Natural killer cell treated with Interleukin-12 subunit alpha and Interleukin-12 subunit beta and Interleukin-15 and Interleukin-18, amount 100 ng/mL, for 72 hours (primary cell): ENCODE data around the gene SFRP5. TPM values are rescaled to one million over a fixed set of nuclear protein-coding genes. Genes with fewer than 3 reads are reported as not detected.

Source experiments
- ATAC-seq, 2 donors: fragments of 150-1000 bp; cut with Tn5 transposase in 1 of 2; sonication (Bioruptor Pico), chemical (Tn5 transposase) in 1 of 2; 2 replicates each; pipeline ENCODE4 v1.10.0; 2021
- DNase-seq: peaks from one replicate; pipeline ENCODE4 v3.0.0; 2022; ENCODE audit warnings: low spot score
- H3K27ac Mint-ChIP-seq, 2 donors: 1 replicate in 1 of 2; 2 replicates in 1 of 2; pipeline ENCODE4 v1.8.0; 2022; ENCODE audit warnings: mixed read lengths in 2 of 2, mild to moderate bottlenecking in 1 of 2, moderate library complexity in 1 of 2
- H3K27me3 Mint-ChIP-seq, 2 donors: 1 replicate in 1 of 2; 2 replicates in 1 of 2; pipeline ENCODE4 v1.8.0; 2022; ENCODE audit warnings: mixed read lengths in 2 of 2
- H3K36me3 Mint-ChIP-seq: one replicate; pipeline ENCODE4 v1.8.0; 2022; ENCODE audit warnings: mixed read lengths
- H3K4me1 Mint-ChIP-seq, 2 donors: 1 replicate in 1 of 2; 2 replicates in 1 of 2; pipeline ENCODE4 v1.8.0; 2022; ENCODE audit warnings: low read depth in 2 of 2, mixed read lengths in 2 of 2, mild to moderate bottlenecking in 1 of 2
- H3K4me3 Mint-ChIP-seq: one replicate; pipeline ENCODE4 v1.8.0; 2022; ENCODE audit warnings: mixed read lengths
- H3K9me3 Mint-ChIP-seq: 2 replicates; pipeline ENCODE4 v1.8.0; 2022; ENCODE audit warnings: mixed read lengths
- total RNA-seq, 2 donors: library from RNA; stranded (reverse); gene quantifications; one replicate each; pipeline ENCODE4 v1.2.3, GENCODE V29; 2022

Gene SFRP5
- total RNA-seq, 2 donors from 2014 or later: not detected

DNA sequence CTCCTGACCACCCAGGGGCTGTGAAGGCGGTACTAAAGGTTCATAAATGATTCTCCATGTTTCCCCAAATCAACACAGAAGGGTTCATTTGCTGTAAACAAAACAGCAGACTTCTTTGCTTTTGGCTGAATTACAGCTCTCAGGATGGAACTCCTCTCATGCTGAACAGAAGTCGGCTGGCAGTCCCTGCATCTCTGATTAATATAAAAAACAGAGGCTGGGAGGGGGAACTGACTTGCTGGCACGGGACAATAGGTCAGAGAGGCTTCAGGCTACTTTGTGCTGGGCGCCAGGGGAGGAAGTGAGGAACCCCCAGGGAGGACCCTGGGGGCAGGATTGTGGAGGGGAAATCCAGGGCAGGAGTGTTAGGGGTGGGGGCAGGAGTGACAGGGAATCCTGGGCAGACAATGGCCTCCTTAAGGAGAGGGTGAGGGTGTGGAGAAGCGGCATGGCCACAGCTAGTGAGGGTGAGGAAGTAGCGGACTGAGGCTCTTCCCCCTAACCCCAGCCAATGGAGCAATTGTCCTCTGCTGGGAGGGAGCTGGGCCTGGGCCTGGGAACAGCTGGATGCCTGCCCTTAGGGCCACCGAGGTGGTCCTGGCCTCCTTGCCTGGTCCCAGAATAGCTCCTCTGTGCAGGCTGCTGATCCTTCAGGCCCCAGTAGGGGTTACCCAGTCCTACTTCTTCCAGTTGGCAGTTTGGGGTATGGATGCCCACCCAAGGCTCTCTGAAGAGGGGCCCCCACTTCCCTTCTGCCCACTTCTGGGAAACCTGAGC lies 9.2 kb upstream of the SFRP5 start:
- no peak for DNase-seq
- Mint-ChIP-seq H3K27ac (peak overlapping the region in 1 of 2 donors; percentile 31), H3K4me3 (no peak overlapping the region), H3K9me3 (no peaks in the 10 kb centered on the region), H3K27me3 (peaks cover 0 to 2% of the 10 kb centered on the region in 2 donors), H3K4me1 (peaks cover 0 to 5% of the 10 kb centered on the region in 2 donors), H3K36me3 (no peaks in the 10 kb centered on the region)
- ATAC-seq: peak; percentile 30 to 31

DNA sequence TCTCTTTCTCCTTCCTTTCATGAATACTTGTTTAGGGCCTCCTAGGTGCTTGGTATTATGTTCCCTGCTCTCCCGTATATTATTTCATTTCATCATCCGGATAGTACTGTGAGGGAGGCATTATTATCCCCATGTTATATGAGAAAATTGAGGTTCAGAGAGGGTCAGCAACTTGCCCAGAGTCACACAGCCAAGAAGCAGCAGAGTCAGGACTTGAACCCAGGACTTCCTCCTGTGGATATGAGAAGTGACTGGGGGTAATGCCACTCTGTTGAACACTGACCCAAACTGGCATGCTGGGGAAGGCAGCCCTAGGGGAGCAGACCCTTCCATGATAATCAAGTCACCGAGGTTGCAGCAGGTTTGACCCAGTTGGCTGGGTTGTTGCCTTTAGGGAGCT lies 8.2 kb upstream of the SFRP5 start:
- DNase-seq (no peak), ATAC-seq (no peak)
- H3K4me1 Mint-ChIP-seq: peaks cover 0 to 5% of the 10 kb centered on the region in 2 donors
- H3K9me3 Mint-ChIP-seq: no peaks in the 10 kb centered on the region
- H3K36me3 Mint-ChIP-seq: no peaks in the 10 kb centered on the region
- peak overlapping the region in 1 of 2 donors; percentile 31 for H3K27ac Mint-ChIP-seq
- H3K4me3 Mint-ChIP-seq: no peak overlapping the region
- H3K27me3 Mint-ChIP-seq: peaks cover 0 to 2% of the 10 kb centered on the region in 2 donors

DNA sequence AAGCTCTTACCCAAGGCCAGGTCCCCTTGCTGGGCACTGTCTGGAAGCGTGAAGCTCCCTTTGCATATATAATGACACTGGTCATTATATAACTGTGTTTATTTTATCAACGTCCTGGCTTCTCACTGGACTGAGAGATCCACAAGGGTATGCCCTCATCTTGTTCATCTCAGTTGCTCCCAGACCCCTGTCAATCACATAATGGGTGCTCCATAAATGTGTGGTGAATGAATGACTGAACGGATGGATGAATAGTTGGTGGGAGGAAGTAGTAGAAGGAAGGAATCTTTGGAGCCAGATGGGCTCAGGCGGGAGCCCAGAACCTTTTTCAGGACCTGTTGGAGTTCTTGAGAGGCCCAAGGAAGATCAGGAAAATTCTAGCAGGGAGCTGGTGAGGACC lies 7.7 kb upstream of the SFRP5 start:
- DNase-seq (no peak), ATAC-seq (no peak)
- peaks cover 0 to 5% of the 10 kb centered on the region in 2 donors for H3K4me1 Mint-ChIP-seq
- no peak overlapping the region for H3K27ac Mint-ChIP-seq
- H3K4me3 Mint-ChIP-seq: no peak overlapping the region
- peaks cover 0 to 2% of the 10 kb centered on the region in 2 donors for H3K27me3 Mint-ChIP-seq
- H3K9me3 Mint-ChIP-seq: no peaks in the 10 kb centered on the region
- H3K36me3 Mint-ChIP-seq: no peaks in the 10 kb centered on the region

DNA sequence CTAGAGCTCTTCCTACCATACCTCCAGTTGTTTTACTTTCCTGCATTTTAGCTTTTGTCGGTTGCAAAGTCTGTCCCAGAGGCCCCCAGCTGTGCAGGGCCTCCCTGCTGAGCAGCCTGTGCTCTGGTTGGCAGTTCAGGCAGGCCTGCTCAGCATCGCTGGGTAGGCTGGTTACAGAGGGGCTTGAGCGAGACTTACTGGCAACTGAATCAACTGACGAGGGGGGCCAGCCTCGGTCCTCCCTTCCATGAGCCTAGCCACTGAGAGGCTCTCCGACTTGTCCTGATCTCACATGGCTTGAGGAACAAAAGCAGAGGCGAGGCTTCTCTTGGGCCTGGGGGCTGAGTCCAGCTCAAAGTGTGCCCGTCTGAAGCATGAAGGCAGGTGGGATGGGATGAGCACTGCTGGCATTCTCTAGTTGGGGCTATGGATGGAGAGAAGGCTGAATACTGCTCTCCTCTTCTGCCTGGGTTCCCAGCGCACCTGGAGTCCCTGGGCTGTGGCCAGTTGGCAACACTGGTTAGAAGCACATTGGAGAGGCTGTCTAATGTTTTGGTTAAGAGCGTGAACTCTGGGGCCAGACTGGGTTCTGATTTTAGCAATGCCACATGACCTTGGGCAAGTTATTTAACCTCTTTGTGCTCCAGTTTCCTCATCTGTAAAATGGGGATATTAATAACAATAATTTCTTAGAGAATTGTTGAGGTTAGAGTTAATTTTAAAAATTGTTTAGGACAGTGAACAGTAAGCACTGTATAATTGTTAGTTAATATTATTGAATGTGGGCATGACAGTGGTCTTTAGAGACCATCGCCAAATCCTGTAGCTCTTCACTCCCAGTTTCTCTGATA lies 6.9 kb upstream of the SFRP5 start:
- Mint-ChIP-seq H3K36me3 (no peaks in the 10 kb centered on the region), H3K27me3 (peaks cover 0 to 4% of the 10 kb centered on the region in 2 donors), H3K4me3 (no peak overlapping the region), H3K27ac (no peak overlapping the region), H3K9me3 (no peaks in the 10 kb centered on the region), H3K4me1 (peaks cover 0 to 5% of the 10 kb centered on the region in 2 donors)
- DNase-seq (peak; percentile 59), ATAC-seq (peak in 1 of 2 donors; percentile 17)

DNA sequence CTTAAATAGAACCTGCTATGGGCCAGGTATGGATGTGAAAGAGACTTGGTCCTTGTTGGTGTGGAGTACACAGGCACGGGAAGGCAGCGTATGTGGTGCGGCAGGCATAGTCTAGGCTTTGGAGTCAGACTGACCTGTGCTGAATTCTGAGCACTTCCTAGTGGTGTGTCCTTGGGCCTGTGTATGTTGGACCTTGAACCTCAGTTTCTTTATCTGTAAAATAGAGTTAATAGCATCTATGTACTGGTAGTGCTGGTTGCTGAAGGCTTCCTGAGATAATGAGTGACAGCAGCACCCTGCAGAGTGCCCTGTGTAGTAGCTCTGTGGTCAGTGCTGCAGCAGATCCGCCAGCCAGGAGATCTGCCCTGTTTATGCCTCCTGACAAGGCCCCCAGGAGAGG lies 5.3 kb upstream of the SFRP5 start:
- Mint-ChIP-seq H3K27me3 (peaks cover 6 to 7% of the 10 kb centered on the region in 2 donors), H3K4me3 (no peak overlapping the region), H3K27ac (no peak overlapping the region), H3K36me3 (no peaks in the 10 kb centered on the region), H3K9me3 (no peaks in the 10 kb centered on the region), H3K4me1 (peaks cover 3 to 6% of the 10 kb centered on the region in 2 donors)
- DNase-seq (peak; percentile 28), ATAC-seq (no peak)

DNA sequence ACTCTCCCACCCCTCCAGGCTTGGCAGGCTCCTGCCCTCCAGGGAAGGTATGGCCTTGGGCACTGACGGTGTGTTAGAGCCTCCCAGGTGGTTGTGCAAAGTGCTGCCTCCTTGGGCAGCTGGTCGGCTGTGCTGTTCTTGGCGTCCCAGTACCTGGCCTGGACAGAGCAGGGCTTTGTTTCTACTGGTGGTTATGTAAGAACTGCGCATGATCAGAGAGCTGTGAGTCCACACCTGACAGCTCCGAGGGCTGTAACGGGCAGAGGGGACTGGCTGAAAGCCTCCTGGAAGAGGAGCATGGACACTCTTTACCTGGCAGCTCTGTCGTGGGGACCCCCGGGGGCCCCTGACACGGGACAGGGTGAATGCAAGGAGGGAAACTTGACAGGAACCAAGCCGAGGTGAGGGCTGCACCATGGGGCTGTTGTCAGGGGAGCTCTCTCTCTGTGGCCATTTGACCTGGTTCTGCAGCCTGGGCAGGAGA lies 3.1 kb upstream of the SFRP5 start:
- Mint-ChIP-seq H3K36me3 (no peaks in the 10 kb centered on the region), H3K9me3 (no peaks in the 10 kb centered on the region), H3K27ac (no peak overlapping the region), H3K4me3 (no peak overlapping the region), H3K27me3 (peaks cover 20 to 24% of the 10 kb centered on the region in 2 donors), H3K4me1 (peaks cover 5 to 10% of the 10 kb centered on the region in 2 donors)
- DNase-seq (no peak), ATAC-seq (no peak)

DNA sequence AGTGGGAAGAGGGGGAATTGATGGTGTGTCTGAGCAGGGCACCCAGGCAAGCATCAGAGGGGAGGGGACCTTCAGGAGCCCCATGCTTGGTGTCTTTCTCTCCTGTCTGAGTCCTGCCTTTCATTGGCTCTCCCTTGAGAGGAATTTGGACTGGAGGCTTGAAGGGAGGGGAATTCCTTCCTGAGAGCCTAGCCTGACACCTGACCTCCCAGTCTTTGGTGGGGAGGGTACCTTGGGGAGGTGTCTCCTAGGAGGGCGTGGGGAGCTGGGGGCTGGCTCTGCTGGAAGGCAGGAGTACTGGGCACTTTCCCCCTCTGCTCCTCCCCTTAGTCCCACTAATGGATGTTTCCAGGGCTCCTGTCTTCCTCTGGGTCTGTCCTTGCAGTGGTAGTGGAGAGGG lies 1.3 kb upstream of the SFRP5 start:
- Mint-ChIP-seq H3K27ac (no peak overlapping the region), H3K36me3 (no peaks in the 10 kb centered on the region), H3K27me3 (peaks cover 20 to 32% of the 10 kb centered on the region in 2 donors), H3K9me3 (no peaks in the 10 kb centered on the region), H3K4me3 (no peak overlapping the region), H3K4me1 (peaks cover 5 to 10% of the 10 kb centered on the region in 2 donors)
- DNase-seq (no peak), ATAC-seq (no peak)

DNA sequence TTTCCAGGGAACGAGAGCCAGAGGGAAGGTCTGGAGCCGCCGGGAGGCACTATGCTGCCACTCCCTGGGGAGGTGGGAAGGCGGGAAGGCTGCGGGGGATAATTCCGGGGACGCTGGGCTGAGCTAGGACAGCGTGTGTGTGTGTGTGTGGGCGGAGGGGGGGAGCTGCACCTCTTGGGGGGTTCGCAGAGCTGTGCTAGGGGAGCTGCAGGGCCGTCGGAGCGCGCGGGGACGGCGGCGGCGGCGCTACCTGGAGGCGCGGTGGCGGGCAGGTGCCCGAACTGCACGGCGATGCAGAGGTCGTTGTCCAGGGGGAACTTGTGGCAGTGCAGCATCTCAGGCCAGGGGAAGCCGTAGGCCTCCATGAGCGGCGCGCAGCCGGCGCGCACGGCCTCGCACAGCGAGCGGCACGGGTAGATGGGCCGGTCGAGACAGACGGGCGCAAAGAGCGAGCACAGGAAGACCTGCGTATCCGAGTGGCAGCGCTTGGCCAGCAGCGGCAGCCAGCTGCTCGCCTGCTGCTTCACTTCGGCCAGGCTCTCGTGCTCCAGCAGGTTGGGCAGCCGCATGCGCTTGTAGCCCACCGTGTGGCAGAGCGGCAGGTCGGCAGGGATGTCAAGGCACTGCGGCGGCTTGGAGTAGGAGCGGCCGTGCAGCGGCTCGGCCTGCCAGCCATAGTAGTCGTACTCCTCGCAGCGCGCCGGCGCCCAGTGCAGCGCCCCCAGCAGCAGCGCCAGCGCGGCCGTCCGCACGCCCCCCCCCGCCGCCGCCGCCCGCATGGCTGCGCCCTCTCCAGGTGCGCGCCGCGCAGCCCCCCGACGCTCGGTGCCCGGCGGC lies 526 bp downstream of the SFRP5 start:
- peaks cover 20 to 32% of the 10 kb centered on the region in 2 donors for H3K27me3 Mint-ChIP-seq
- no peak for DNase-seq
- peaks cover 5 to 10% of the 10 kb centered on the region in 2 donors for H3K4me1 Mint-ChIP-seq
- peak; percentile 5 to 37 for ATAC-seq
- H3K9me3 Mint-ChIP-seq: no peaks in the 10 kb centered on the region
- no peak overlapping the region for H3K27ac Mint-ChIP-seq
- H3K36me3 Mint-ChIP-seq: no peaks in the 10 kb centered on the region
- H3K4me3 Mint-ChIP-seq: no peak overlapping the region

DNA sequence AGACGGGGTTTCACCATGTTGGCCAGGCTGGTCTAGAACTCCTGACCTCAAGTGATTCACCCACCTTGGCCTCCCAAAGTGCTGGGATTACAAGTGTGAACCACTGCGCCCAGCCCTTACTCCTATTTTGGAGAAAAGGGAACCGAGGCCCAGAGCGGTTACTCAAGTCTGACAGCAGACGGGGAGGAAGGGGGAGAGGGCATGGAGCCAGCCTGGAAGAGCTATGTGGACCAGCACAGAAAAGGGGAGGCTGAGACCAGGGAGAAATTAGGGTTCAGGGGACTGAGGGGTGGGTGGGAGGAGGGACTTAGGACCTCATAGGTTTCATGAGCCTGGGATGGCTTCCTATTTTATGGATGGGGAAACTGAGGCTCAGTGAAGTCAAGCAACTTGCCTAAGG lies 1.5 kb downstream of the SFRP5 start:
- no peaks in the 10 kb centered on the region for H3K36me3 Mint-ChIP-seq
- H3K9me3 Mint-ChIP-seq: no peaks in the 10 kb centered on the region
- ATAC-seq: no peak
- no peak for DNase-seq
- H3K27me3 Mint-ChIP-seq: peaks cover 20 to 32% of the 10 kb centered on the region in 2 donors
- H3K4me1 Mint-ChIP-seq: peaks cover 5 to 10% of the 10 kb centered on the region in 2 donors
- no peak overlapping the region for H3K27ac Mint-ChIP-seq
- H3K4me3 Mint-ChIP-seq: no peak overlapping the region

DNA sequence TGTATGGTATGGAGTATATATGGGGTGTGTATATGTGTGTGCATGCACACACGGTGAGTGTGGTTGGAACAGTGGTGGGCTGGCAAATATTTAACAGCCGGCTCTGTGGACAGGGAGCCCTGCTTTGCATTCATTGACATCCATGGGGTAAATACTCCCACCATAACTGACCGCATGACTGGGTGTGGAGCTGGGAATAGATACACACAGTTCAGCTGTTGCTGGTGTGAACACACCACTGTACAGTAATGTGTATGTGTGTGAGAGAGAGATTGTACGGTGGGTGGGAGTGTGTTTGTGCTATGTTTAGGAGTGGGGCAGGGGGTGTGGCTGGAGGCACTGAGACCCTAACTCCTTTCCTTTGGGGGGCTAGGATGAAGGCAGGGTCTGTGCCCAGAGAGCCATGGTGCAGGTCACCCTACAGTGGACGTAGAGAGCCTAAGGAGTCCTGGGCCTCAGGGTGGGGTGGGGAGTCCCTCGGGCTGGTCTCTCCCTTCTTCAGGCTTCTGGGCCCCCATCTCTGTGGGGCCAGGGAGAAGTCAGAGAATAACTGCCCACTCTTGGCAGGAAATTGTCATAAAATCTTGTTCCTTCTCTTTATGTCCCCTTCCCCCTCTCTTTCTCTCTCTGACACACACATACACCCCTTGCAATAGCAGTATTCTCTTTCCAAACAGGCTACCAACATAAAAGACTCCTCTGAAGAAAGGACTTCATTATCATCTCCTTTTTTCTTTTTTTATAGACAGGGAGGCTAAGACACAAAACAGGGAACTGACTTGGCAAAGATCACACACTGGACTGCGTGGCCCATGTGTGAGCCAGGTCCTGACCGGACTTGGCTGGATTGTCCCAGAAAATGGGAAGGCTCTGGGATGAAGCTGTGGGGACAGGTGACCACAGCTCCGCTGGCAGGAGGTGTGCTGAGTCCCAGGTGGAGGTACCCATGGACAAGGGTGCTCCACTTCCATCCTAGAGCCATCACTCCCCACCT lies 3.2 kb downstream of the SFRP5 start:
- Mint-ChIP-seq H3K27me3 (peaks cover 18 to 32% of the 10 kb centered on the region in 2 donors), H3K4me3 (no peak overlapping the region), H3K27ac (no peak overlapping the region), H3K36me3 (no peaks in the 10 kb centered on the region), H3K9me3 (no peaks in the 10 kb centered on the region), H3K4me1 (peaks cover 5 to 10% of the 10 kb centered on the region in 2 donors)
- DNase-seq: peak; percentile 12
- peak in 1 of 2 donors; percentile 13 for ATAC-seq

DNA sequence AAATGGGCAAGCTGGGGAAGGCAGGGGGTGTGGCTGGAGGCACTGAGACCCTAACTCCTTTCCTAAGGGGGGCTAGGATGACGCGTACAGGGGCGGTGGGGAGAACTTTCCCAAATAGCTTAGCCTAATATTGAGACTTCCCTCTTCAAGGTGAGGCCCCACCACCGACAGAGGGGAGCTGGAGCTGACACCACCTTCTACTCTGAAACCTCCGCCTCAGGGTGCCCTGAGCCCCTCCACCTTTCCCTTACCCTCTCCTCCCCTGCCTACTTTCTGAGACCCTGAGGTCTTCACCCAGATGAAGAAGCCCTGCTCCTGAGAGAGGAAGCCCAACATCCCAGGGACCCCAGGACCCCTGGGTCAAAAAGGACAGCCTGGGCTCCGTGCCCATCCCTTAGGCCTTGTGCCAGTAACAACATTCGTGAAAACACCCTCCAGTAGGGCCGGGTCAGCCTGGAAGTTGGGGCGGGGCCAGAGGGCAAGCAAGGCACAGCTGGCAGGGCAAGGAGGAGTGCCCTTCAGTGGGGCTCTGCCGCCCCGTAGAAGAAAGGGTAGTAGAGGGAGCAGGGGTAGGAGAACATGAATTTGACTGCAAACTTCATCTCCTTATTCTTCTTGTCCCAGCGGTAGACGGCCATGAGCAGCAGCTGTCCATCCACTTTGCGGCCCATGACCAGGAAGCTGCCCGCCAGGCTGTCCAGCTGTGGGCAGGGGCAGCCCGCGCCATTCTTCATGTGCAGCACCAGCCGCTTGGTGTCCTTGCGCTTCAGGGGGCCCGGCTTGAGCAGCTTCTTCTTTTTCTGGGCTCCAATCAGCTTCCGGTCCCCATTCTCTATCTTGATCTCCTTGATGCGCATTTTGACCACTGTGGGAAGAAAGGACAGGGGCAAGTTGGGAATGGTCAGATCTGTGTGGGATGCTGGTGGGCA lies 4.5 kb downstream of the SFRP5 start:
- no peaks in the 10 kb centered on the region for H3K36me3 Mint-ChIP-seq
- no peak for ATAC-seq

More for the DNA sequence above, 4.5 kb downstream of the SFRP5 start:
- DNase-seq: no peak
- Mint-ChIP-seq H3K4me1 (peaks cover 3 to 9% of the 10 kb centered on the region in 2 donors), H3K4me3 (no peak overlapping the region), H3K9me3 (no peaks in the 10 kb centered on the region), H3K27ac (no peak overlapping the region), H3K27me3 (peaks cover 16 to 27% of the 10 kb centered on the region in 2 donors)
